PC-3 (cell line): ENCODE measurements around the gene CCDC187. TPM values are rescaled to one million over a fixed set of nuclear protein-coding genes. Genes with fewer than 3 reads are reported as not detected.

ENCODE experiments used
- ATAC-seq: fragments of 200-7000 bp; cut with Tn5 transposase; 2 replicates; pipeline ENCODE4 v1.9.1; 2020; ENCODE audit warnings: mild to moderate bottlenecking, moderate library complexity
- BruUV-seq: library from RNA; stranded (reverse); fragments of 400-500 nt; replicated peaks from 2 replicates; lab custom pipeline; 2021; lab: Mats Ljungman, UMichigan
- CTCF ChIA-PET: fragments of 300-600 bp; sonication (Branson Sonifier 250); formaldehyde crosslinking; loops from one replicate; lab custom pipeline; 2022; ENCODE audit warnings: antibody characterized with exemption; lab: Charles Lee
- POLR2A ChIA-PET: fragments of 300-600 bp; sonication (Branson Sonifier 250); formaldehyde crosslinking; loops from one replicate; lab custom pipeline; 2022; ENCODE audit warnings: antibody characterized with exemption; ENCODE audit not compliant: unreplicated experiment; lab: Charles Lee
- DNase-seq: peaks from one replicate; pipeline ENCODE4 v3.0.0-alpha.2; 2015
- H2AFZ ChIP-seq: fragments of 300-600 bp; sonication (generic); 2 replicates; pipeline ENCODE4 v1.6.0; 2016; ENCODE audit warnings: antibody characterized with exemption, low read length
- H3F3A ChIP-seq: fragments of 300-600 bp; sonication (generic); one replicate; pipeline ENCODE4 v1.6.0; 2017; ENCODE audit warnings: antibody characterized with exemption, low read length, control low read depth, mild to moderate bottlenecking; ENCODE audit not compliant: unreplicated experiment
- H3K27ac ChIP-seq: fragments of 300-600 bp; sonication (generic); 2 replicates; pipeline ENCODE4 v1.5.1; 2016; ENCODE audit warnings: mild to moderate bottlenecking, low read length
- H3K27me3 ChIP-seq: fragments of 300-600 bp; sonication (generic); 2 replicates; pipeline ENCODE4 v1.6.1; 2016; ENCODE audit warnings: low read length, mixed read lengths
- H3K36me3 ChIP-seq: fragments of 300-600 bp; sonication (generic); 2 replicates; pipeline ENCODE4 v1.6.1; 2016; ENCODE audit warnings: low read depth, mixed run types, low read length, mixed read lengths
- H3K4me1 ChIP-seq: fragments of 300-600 bp; sonication (generic); 2 replicates; pipeline ENCODE4 v1.5.1; 2016; ENCODE audit warnings: low read length; ENCODE audit not compliant: insufficient read depth
- H3K4me2 ChIP-seq: fragments of 300-600 bp; sonication (generic); 2 replicates; pipeline ENCODE4 v1.6.0; 2016; ENCODE audit warnings: low read length
- H3K4me3 ChIP-seq: fragments of 300-600 bp; sonication (generic); 2 replicates; pipeline ENCODE4 v1.5.1; 2016; ENCODE audit warnings: mild to moderate bottlenecking, low read length, mixed read lengths
- H3K79me2 ChIP-seq: fragments of 300-600 bp; sonication (generic); 2 replicates; pipeline ENCODE4 v1.6.1; 2017; ENCODE audit warnings: low read length, mixed read lengths
- H3K9ac ChIP-seq: fragments of 300-600 bp; sonication (generic); 2 replicates; pipeline ENCODE4 v1.6.0; 2016; ENCODE audit warnings: mild to moderate bottlenecking, low read length
- H3K9me2 ChIP-seq: fragments of 300-600 bp; sonication (generic); replicated peaks from 2 replicates; pipeline ENCODE4 v1.6.1; 2016; ENCODE audit warnings: mixed run types, low read length, mixed read lengths
- H3K9me3 ChIP-seq: fragments of 300-600 bp; sonication (generic); 2 replicates; pipeline ENCODE4 v1.6.1; 2016; ENCODE audit warnings: low read length, mixed read lengths
- H4K20me1 ChIP-seq: fragments of 300-600 bp; sonication (generic); 2 replicates; pipeline ENCODE4 v1.6.1; 2016; ENCODE audit warnings: low read length, mixed read lengths
- CTCF ChIP-seq: fragments of 300-600 bp; sonication (generic); conservative IDR thresholded peaks from 2 replicates; pipeline ENCODE4 v1.5.1; 2017; ENCODE audit warnings: antibody characterized with exemption, low read depth, mild to moderate bottlenecking, low read length
- EZH2 ChIP-seq: fragments of 300-600 bp; sonication (generic); IDR thresholded peaks from one replicate; pipeline ENCODE4 v1.6.1; 2017; ENCODE audit warnings: antibody characterized with exemption, mild to moderate bottlenecking, low read length; ENCODE audit not compliant: unreplicated experiment
- EZH2phosphoT487 ChIP-seq: fragments of 300-600 bp; sonication (generic); IDR thresholded peaks from 2 replicates; pipeline ENCODE4 v1.6.1; 2018; ENCODE audit warnings: mild to moderate bottlenecking, antibody characterized with exemption, low read length, borderline replicate concordance
- intact Hi-C: fragments of 100-400 bp; cut with micrococcal nuclease; formaldehyde crosslinking; loops from 2 replicates; pipeline ENCODE4 v1.9.0; 2023
- total RNA-seq: library from RNA; depleted of rRNA; stranded (reverse); fragments of >200 nt; gene quantifications from 2 replicates; pipeline ENCODE4 v1.2.3, GENCODE V29; 2014

Gene CCDC187
- total RNA-seq, 1 experiment from 2014 or later: 0.04 TPM

- H4K20me1 ChIP-seq: no peaks in the 10 kb centered on the region
- H3K9me2 ChIP-seq: no peaks in the 10 kb centered on the region
- no peak for TF ChIP-seq EZH2phosphoT487
- TF ChIP-seq EZH2: no peak
- TF ChIP-seq CTCF: no peak
- no peaks in the 10 kb centered on the region for H3K36me3 ChIP-seq
- no peak overlapping the region for H3K4me3 ChIP-seq
- H3K9ac ChIP-seq: no peak overlapping the region
- no peak overlapping the region for H2AFZ ChIP-seq
- no peaks in the 10 kb centered on the region for H3K79me2 ChIP-seq
- H3K27me3 ChIP-seq: no peaks in the 10 kb centered on the region
- H3K4me1 ChIP-seq: no peaks in the 10 kb centered on the region
- no TSS peak for BruUV-seq
- H3F3A ChIP-seq: no peaks in the 10 kb centered on the region
- DNase-seq: no peak
- H3K27ac ChIP-seq: no peak overlapping the region
- no peak for ATAC-seq
- H3K9me3 ChIP-seq: no peaks in the 10 kb centered on the region
- intact Hi-C loops: no loop called here
- CTCF ChIA-PET: no interaction called here
- no peak overlapping the region for H3K4me2 ChIP-seq
- POLR2A ChIA-PET: no interaction called here
Measured at GRCh38 chr9:136309806-136310220, 5.9 kb upstream of the CCDC187 start.

GRCh38 chr9:136309101-136309801, 5.4 kb upstream of the CCDC187 start:
- Histone ChIP-seq H3K4me1 (no peaks in the 10 kb centered on the region), H3K9me3 (no peaks in the 10 kb centered on the region), H3K4me3 (no peak overlapping the region), H2AFZ (no peak overlapping the region), H3K4me2 (no peak overlapping the region), H3K9ac (no peak overlapping the region), H3K36me3 (no peaks in the 10 kb centered on the region), H3K27ac (no peak overlapping the region), H3F3A (no peaks in the 10 kb centered on the region), H3K9me2 (no peaks in the 10 kb centered on the region), H3K27me3 (no peaks in the 10 kb centered on the region), H4K20me1 (no peaks in the 10 kb centered on the region), H3K79me2 (no peaks in the 10 kb centered on the region)
- no peak for ATAC-seq
- TF ChIP-seq EZH2phosphoT487 (no peak), CTCF (no peak), EZH2 (no peak)
- intact Hi-C loops: no loop called here
- ChIA-PET CTCF (no interaction called here), POLR2A (no interaction called here)
- no TSS peak for BruUV-seq
- no peak for DNase-seq

GRCh38 chr9:136308702-136309053, 4.8 kb upstream of the CCDC187 start:
- Histone ChIP-seq H3K27me3 (no peaks in the 10 kb centered on the region), H3F3A (no peaks in the 10 kb centered on the region), H3K4me1 (no peaks in the 10 kb centered on the region), H3K9me2 (no peaks in the 10 kb centered on the region), H3K4me3 (no peak overlapping the region), H3K9ac (no peak overlapping the region), H3K9me3 (no peaks in the 10 kb centered on the region), H3K79me2 (no peaks in the 10 kb centered on the region), H2AFZ (no peak overlapping the region), H3K27ac (no peak overlapping the region), H3K36me3 (no peaks in the 10 kb centered on the region), H4K20me1 (no peaks in the 10 kb centered on the region), H3K4me2 (no peak overlapping the region)
- BruUV-seq: no TSS peak
- ATAC-seq: no peak
- ChIA-PET CTCF (no interaction called here), POLR2A (no interaction called here)
- TF ChIP-seq EZH2 (no peak), EZH2phosphoT487 (no peak), CTCF (no peak)
- intact Hi-C loops: no loop called here
- DNase-seq: no peak
